Vagina (tissue), 2 donors: ENCODE results near the gene P3H4. TPM values are rescaled to one million over a fixed set of nuclear protein-coding genes. Genes with fewer than 3 reads are reported as not detected.
A peak's percentile ranks its signal among the peaks of the same experiment; 100 is the strongest.

Experiments used
- DNase-seq, 2 donors: peaks; one replicate each; pipeline ENCODE4 v3.0.0-alpha.2; 2017; ENCODE audit errors: extremely low spot score in 2 of 2
- H3K27ac ChIP-seq: fragments of 200-600 bp; sonication (generic); one replicate; pipeline ENCODE4 v1.5.1; 2019
- H3K27me3 ChIP-seq: fragments of 200-600 bp; sonication (generic); one replicate; pipeline ENCODE4 v1.5.1; 2019
- H3K36me3 ChIP-seq, 2 donors: fragments of 200-600 bp; sonication (generic); one replicate each; pipeline ENCODE4 v1.5.1; 2017 to 2019
- H3K4me1 ChIP-seq: fragments of 200-600 bp; sonication (generic); one replicate; pipeline ENCODE4 v1.5.1; 2019
- H3K4me3 ChIP-seq, 2 donors: fragments of 200-600 bp; sonication (generic); 1 replicate in 1 of 2; 2 replicates in 1 of 2; pipeline ENCODE4 v1.5.1; 2016 to 2019
- H3K9me3 ChIP-seq: fragments of 200-600 bp; sonication (generic); one replicate; pipeline ENCODE4 v1.5.1; 2019
- POLR2A ChIP-seq, 2 donors: fragments of 450-650 bp; IDR thresholded peaks; one replicate each; pipeline ENCODE4 v1.6.1; 2017; ENCODE audit warnings: antibody characterized with exemption in 2 of 2, mild to moderate bottlenecking in 2 of 2, moderate library complexity in 2 of 2
- POLR2AphosphoS5 ChIP-seq, 2 donors: sonication (generic); formaldehyde crosslinking; IDR thresholded peaks; one replicate each; pipeline ENCODE4 v1.9.0; 2017; ENCODE audit warnings: antibody characterized with exemption in 2 of 2, mild to moderate bottlenecking in 2 of 2, low read depth in 1 of 2; ENCODE audit not compliant: insufficient read depth in 1 of 2
- intact Hi-C: fragments of 100-400 bp; cut with DNase I; formaldehyde crosslinking; loops from one replicate; pipeline ENCODE4 v1.15.1; 2023
- total RNA-seq: library from RNA; depleted of rRNA; stranded (reverse); fragments of >200 nt; gene quantifications from one replicate; pipeline ENCODE4 v1.2.3, GENCODE V29; 2016
- TF ChIP-seq, protein P1 (sequence below), 3 experiments: fragments of 450-650 bp in 2 of 3; fragments of 200-600 bp in 1 of 3; sonication (generic) in 1 of 3; IDR thresholded peaks; one replicate each; pipeline ENCODE4 v1.5.1; 2017 to 2019; ENCODE audit warnings: antibody characterized with exemption in 3 of 3, mild to moderate bottlenecking in 2 of 3, moderate library complexity in 2 of 3

The P3H4 gene
- total RNA-seq, 1 donor from 2014 or later, result 11.5 TPM

GRCh38 chr17:41816637-41817320, 5.0 kb upstream of the P3H4 start:
- no peaks in the 10 kb centered on the region for H3K9me3 ChIP-seq
- H3K36me3 ChIP-seq, result no peaks in the 10 kb centered on the region
- H3K4me1 ChIP-seq, result peaks cover 9% of the 10 kb centered on the region
- TF ChIP-seq POLR2A (IDR thresholded peaks at IDR 0.05), result no peak
- no peak overlapping the region for H3K27ac ChIP-seq
- intact Hi-C loops, result no loop called here
- H3K27me3 ChIP-seq, result no peaks in the 10 kb centered on the region
- no peak overlapping the region for H3K4me3 ChIP-seq
- no peak for DNase-seq

DNA sequence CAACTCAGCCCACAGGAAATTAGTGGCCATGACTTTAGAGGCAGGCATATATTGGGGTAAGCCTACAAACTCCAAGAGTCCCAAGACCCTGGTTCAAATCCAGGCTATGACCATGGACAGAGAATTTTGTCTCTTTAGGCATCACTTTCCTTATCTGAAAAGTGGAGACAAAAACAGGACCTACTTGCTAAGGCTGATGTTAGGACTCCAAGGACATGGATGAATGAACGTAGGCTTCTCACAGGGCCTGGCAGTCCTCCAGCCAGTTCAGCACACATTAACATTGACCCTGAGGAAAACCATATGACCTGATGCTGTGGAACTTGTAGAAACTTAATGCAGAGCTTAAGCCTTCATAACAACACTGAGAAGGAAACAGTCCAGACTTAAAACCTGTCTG, 2.4 kb upstream of the P3H4 start:
- no peak overlapping the region for H3K27ac ChIP-seq
- TF ChIP-seq POLR2AphosphoS5 (IDR thresholded peaks at IDR 0.05; ENCODE audit: insufficient read depth in 1 of 2, low read depth in 1 of 2) (no peak), POLR2A (IDR thresholded peaks at IDR 0.05) (no peak)
- TF ChIP-seq, protein P1, sequence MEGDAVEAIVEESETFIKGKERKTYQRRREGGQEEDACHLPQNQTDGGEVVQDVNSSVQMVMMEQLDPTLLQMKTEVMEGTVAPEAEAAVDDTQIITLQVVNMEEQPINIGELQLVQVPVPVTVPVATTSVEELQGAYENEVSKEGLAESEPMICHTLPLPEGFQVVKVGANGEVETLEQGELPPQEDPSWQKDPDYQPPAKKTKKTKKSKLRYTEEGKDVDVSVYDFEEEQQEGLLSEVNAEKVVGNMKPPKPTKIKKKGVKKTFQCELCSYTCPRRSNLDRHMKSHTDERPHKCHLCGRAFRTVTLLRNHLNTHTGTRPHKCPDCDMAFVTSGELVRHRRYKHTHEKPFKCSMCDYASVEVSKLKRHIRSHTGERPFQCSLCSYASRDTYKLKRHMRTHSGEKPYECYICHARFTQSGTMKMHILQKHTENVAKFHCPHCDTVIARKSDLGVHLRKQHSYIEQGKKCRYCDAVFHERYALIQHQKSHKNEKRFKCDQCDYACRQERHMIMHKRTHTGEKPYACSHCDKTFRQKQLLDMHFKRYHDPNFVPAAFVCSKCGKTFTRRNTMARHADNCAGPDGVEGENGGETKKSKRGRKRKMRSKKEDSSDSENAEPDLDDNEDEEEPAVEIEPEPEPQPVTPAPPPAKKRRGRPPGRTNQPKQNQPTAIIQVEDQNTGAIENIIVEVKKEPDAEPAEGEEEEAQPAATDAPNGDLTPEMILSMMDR (IDR thresholded peaks at IDR 0.05), result no peak
- intact Hi-C loops, result no loop called here
- peaks cover 32% of the 10 kb centered on the region for H3K4me1 ChIP-seq
- H3K36me3 ChIP-seq, result no peaks in the 10 kb centered on the region
- H3K9me3 ChIP-seq, result no peaks in the 10 kb centered on the region
- no peaks in the 10 kb centered on the region for H3K27me3 ChIP-seq
- DNase-seq, result no peak
- no peak overlapping the region for H3K4me3 ChIP-seq

DNA sequence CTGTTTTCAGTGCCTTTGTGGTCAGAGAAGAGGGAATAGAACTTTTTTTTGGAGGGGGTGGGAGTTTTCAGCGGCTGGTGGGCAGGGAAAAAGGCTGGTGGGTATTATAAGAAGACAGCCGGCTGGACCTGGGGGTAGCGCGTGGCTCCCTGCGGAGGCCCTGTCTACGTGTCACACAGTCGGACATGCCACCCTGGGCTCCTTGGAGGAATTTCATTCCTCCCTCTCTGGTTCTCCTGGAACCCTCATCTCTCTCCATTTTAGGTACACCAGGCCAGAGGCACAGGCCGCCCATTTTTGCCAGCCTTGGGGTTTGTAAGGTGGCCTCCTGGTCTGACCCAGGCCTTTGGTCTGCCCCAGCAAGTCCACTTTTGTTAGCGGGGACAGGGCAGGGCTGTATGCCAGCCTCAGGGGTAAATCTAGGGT, 2.0 kb upstream of the P3H4 start:
- Histone ChIP-seq H3K27ac (peak overlapping the region; percentile 87), H3K4me1 (peaks cover 33% of the 10 kb centered on the region), H3K36me3 (no peaks in the 10 kb centered on the region), H3K9me3 (no peaks in the 10 kb centered on the region), H3K4me3 (peak overlapping the region; percentile 66 to 83), H3K27me3 (no peaks in the 10 kb centered on the region)
- no peak for DNase-seq
- intact Hi-C loops, result no loop called here
- TF ChIP-seq, protein P1 (IDR thresholded peaks at IDR 0.05), result no peak
- TF ChIP-seq POLR2AphosphoS5 (IDR thresholded peaks at IDR 0.05; ENCODE audit: insufficient read depth in 1 of 2, low read depth in 1 of 2) (no peak), POLR2A (IDR thresholded peaks at IDR 0.05) (no peak)

DNA sequence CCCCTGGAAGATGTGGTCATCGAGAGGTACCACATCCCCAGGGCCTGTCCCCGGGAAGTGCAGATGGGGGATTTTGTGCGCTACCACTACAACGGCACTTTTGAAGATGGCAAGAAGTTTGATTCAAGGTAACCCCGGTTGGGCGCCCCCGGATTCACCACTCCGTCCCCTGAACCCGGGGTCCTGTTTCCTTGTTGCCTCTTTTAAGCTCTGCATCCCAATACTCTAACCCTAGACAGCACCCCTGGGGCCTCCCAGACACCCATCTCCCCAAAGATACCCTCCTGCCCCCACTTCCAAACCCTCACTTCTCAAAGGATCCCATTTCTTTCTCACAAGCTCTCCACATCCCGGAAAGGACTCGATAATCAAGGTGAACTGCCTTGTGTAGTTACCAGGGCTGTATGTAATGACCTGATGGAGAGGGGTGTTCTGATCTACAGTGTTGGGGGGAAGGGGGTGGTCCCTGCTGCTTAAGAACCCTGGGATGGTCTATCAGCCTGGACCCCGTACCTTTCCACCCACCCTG, 1.5 kb upstream of the P3H4 start:
- H3K9me3 ChIP-seq, result no peaks in the 10 kb centered on the region
- DNase-seq, result no peak
- H3K4me3 ChIP-seq, result peak overlapping the region; percentile 66 to 83
- intact Hi-C loops, result no loop called here
- H3K27me3 ChIP-seq, result no peaks in the 10 kb centered on the region
- no peaks in the 10 kb centered on the region for H3K36me3 ChIP-seq
- peak overlapping the region; percentile 87 for H3K27ac ChIP-seq
- TF ChIP-seq POLR2A (IDR thresholded peaks at IDR 0.05), result no peak
- TF ChIP-seq POLR2AphosphoS5 (IDR thresholded peaks at IDR 0.05; ENCODE audit: insufficient read depth in 1 of 2, low read depth in 1 of 2), result no peak
- TF ChIP-seq, protein P1 (IDR thresholded peaks at IDR 0.05), result no peak
- H3K4me1 ChIP-seq, result peaks cover 33% of the 10 kb centered on the region

- Histone ChIP-seq H3K36me3 (no peaks in the 10 kb centered on the region), H3K4me3 (peak within 1 kb of the TSS; percentile 66 to 83), H3K4me1 (peaks cover 33% of the 10 kb centered on the region), H3K27me3 (no peaks in the 10 kb centered on the region), H3K27ac (peak within 1 kb of the TSS; percentile 87), H3K9me3 (no peaks in the 10 kb centered on the region)
- DNase-seq, result no peak
- intact Hi-C loops, result no loop called here
- TF ChIP-seq, protein P1 (IDR thresholded peaks at IDR 0.05), result peak in 1 of 3 experiments; percentile 10
- TF ChIP-seq POLR2AphosphoS5 (IDR thresholded peaks at IDR 0.05; ENCODE audit: insufficient read depth in 1 of 2, low read depth in 1 of 2) (peak in 1 of 2 donors; percentile 76), POLR2A (IDR thresholded peaks at IDR 0.05) (no peak)
Measured at GRCh38 chr17:41812381-41813151, 817 bp upstream of the P3H4 start, which contains the start of gene FKBP10. Gene FKBP10 (plus strand): TSS chr17:41813004. CDS start chr17:41813035, 31 bp downstream.
